ENCODE measurements around the gene NUP62.
A peak's percentile ranks its signal among the peaks of the same experiment; 100 is the strongest.
"Not testable (repeated sequence)": the region's sequence is repeated elsewhere in the genome, so short reads cannot be mapped to it uniquely, and the experiment has no call there.

NUP62 gene

DNA sequence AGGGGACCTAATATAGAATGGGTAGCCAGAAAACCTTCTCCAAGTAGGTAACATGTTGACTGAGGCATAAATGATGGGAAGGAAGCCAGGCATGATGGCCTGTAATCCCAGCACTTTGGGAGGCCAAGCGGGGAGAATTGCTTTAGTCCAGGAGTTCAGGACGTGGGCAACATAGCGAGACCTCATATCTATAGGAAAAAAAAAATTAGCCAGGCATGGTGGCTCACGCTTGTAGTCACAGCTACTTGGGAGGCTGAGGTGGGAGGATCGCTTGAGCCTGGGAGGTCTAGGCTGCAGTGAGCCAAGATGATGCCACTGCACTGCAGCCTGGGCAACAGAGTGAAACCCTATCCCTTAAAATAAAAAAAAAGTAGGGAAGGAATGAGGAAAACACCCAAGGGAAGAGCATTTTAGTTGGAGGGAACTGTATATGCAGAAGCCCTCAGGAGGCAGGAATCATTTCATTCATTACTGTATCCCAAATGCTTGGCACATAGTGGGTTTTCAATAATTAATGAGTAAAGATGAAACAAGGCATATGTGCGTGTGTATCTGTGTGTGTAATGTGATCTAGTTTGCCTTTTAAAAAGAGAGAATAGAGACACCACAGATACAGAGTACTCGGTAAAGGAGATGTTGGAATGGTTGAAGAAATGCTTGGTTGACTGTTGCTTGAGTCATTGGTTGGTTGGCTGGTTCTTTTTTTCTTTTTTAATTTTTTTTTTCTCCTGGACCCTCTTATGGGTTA, 2.2 kb upstream of the NUP62 start:
- no peak for DNase-seq
- in situ Hi-C loops (cut with HindIII; ENCODE audit: low pct_ligation_motif_present, low pct_unique_long_range_greater_than_20kb, low sequenced_read_pairs) = no loop called here

DNA sequence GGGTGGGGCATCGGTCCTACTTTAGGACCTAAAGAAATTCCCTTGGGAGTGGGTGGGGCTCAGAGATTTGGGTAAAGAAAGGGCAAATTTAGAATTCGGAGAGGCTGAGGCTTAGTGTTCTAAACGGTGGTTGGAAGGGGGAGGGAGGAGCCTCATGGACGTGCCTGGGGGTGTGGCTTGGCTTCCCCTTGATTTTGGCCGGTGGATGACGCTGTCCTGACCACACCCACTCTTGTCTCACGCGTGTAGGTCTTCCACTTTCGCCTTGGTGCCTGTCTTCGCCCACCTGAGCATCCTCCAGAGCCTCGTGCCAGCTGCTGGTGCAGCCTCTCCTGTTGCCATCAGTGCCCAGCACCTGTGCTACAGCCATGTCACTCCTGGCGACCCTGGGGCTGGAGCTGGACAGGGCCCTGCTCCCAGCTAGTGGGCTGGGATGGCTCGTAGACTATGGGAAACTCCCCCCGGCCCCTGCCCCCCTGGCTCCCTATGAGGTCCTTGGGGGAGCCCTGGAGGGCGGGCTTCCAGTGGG, 1.2 kb upstream of the NUP62 start:
- no peak for DNase-seq
- in situ Hi-C loops (cut with HindIII; ENCODE audit: low pct_ligation_motif_present, low pct_unique_long_range_greater_than_20kb, low sequenced_read_pairs) = no loop called here

DNA sequence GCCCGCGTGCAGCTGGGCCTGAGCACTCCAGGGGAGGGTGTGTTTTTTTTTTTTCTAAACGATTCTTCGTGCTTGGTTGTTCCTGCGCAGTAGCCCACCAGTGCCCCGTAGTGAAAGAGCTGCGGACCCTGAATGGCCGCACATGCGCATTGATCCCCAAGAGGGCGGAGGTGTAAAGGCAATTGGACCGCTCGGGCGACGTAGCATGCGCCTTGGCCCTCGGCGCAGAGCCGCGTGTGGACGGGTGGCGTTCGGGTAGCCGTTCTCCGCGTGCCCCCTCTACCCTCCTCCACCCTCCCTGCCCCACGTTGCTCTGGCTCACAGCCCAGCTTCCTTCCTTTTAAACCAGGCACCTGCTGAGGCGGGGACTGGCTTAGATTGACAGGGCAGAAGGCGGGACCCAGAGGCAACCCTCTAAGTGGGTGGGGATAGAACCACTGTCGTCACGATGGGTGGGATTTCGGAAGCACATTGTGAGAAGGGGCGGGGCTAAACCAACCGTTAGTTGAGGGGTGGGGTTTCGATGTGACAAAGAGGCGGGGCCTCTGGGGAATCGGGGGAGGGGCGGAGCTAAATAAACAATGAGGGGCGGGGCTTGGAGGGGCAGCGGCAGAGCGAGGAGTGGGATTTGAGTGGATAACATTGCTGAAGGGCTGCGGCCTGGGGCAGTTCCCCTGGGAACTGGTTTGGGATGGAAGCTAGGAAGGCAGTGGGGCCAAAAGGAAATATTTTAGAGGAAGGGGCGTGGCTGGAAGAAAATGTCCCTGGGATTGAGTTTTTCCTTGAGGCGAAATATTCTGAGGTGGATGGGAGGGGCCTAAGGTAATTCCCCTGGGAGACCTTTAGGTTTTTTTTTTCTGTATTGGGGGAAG, 543 bp upstream of the NUP62 start:
- peak; percentile 91 for DNase-seq
- in situ Hi-C loops (cut with HindIII; ENCODE audit: low pct_ligation_motif_present, low pct_unique_long_range_greater_than_20kb, low sequenced_read_pairs) = no loop called here

DNA sequence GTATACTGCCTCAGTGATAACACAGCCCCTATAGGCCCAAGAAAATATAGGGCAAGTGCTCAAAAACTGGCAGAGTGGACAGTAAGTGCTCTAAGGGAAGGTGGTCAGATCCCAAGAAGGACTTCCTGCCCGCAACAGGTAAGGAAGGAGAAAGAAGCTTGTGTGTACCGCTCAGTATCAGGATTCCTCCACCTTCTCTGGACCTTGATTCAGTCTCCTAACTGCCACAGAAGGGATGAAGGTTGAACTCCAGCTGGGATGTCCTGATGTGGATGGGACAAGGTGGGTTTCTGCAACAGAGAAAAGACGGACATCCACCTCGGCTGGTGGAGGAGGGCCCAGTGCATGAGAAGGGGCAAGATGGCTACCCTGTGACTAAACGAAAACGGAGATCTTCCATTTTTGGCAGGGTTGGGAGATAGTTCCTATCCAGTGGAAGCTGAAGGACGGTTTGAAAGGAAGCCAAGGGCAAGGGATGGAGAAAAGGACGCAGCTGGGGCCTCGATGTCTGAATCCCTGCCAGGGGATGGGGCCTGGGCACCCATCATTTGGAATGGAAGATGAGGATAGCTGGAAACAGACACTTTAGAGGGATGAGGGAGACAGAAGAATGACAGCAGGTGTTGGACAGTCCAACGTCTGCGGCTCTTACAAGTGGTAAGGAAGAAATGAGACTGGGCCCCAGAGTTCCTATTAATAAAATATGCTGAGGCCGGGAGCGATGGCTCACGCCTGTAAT, 1.6 kb downstream of the NUP62 start:
- no peak for DNase-seq
- in situ Hi-C loops (cut with HindIII; ENCODE audit: low pct_ligation_motif_present, low pct_unique_long_range_greater_than_20kb, low sequenced_read_pairs) = no loop called here

DNA sequence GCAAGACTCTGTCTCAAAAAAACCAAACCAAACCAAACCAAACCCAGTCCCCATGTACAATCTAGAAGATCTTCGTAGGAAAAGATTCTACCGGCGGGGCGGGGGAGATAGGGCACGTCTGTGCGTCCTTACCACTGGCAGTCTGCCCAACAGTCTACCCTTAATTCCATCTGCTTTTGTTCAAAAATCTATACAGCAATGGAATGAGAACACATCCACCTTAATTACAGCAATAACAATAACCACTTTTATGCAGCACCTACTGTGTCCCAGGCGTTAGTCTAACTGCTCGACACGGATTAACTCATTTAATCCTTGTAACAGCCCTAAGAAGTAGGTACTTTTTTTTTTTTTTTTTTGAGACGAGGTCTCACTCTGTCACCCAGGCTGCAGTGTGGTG, 2.8 kb downstream of the NUP62 start:
- no peak for DNase-seq
- in situ Hi-C loops (cut with HindIII; ENCODE audit: low pct_ligation_motif_present, low pct_unique_long_range_greater_than_20kb, low sequenced_read_pairs) = no loop called here

DNA sequence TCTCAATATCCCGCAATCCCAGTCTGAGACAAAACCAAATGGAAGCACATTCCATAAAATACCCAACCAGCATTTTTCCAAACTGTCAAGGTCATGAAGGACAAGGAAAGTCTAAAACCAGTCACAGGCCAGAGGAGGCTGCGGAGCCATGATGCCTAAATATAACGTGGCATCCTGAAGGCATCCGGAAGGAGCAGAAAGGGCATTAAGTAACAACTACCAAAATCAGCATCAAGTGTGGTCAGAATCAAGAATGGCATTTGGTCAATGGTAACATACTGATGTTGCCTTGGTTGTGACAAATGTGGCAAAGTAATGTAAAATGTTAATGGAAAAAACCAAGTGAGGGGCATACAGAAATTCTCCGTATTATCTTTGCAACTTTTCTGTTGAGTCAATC, 3.8 kb downstream of the NUP62 start:
- in situ Hi-C loops (cut with HindIII; ENCODE audit: low pct_ligation_motif_present, low pct_unique_long_range_greater_than_20kb, low sequenced_read_pairs) = no loop called here
- no peak for DNase-seq

DNA sequence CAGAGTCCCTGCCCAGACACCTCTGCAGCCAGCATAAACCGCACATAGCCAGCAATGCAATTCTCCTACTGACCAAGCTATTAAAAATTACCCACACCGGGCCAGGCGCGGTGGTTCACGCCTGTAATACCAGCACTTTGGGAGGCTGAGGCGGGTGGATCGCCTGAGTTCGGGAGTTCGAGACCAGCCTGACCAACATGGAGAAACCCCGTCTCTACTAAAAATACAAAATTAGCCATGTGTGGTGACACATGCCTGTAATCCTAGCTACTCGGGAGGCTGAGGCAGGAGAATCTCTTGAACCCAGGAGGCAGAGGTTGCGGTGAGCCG, 4.5 kb downstream of the NUP62 start:
- in situ Hi-C loops (cut with HindIII; ENCODE audit: low pct_ligation_motif_present, low pct_unique_long_range_greater_than_20kb, low sequenced_read_pairs); DNase-seq: not testable (repeated sequence)

DNA sequence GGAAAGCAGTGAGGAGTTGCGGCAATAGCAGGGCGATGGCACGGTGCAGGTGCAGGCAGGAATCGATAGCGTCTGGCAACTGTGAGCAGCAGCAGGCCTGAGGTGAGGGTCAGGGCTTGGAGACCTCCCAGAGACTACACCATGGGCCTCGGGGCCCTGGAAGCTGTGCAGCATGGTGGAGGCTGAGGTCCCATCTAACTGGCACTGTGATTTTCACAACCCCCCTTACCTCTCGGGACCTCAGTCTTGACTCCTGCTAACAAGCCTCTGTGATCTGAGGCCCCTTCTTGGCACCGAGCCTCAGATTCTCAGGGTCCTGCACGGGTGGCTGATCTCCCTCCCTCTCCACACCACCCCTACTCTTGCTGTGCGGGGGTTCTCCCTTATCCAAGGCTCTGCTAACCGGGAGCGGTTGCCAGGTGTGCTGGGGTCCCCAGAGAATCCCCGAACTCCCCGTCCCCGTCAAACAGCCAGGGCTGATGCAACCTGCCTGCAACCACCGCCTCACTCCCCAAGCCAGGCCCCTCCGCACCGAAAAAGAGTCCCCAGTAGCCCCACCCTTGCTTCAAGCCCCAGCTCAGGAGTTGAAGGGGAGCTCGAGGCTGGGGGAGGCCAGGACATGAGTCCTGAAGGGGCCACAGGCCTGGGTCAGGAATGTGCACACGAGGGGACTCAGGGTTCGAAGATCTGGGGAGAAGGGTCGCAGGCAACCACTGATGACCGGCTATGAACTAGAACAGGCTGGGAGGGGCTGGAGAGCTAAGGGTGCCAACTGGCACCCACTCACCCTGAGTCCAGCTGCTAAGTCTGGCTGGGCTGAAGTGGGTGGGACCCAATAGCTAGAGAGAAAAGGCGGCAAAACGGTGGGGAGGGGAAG, 5.1 kb downstream of the NUP62 start:
- in situ Hi-C loops (cut with HindIII; ENCODE audit: low pct_ligation_motif_present, low pct_unique_long_range_greater_than_20kb, low sequenced_read_pairs) = no loop called here
- DNase-seq = no peak

DNA sequence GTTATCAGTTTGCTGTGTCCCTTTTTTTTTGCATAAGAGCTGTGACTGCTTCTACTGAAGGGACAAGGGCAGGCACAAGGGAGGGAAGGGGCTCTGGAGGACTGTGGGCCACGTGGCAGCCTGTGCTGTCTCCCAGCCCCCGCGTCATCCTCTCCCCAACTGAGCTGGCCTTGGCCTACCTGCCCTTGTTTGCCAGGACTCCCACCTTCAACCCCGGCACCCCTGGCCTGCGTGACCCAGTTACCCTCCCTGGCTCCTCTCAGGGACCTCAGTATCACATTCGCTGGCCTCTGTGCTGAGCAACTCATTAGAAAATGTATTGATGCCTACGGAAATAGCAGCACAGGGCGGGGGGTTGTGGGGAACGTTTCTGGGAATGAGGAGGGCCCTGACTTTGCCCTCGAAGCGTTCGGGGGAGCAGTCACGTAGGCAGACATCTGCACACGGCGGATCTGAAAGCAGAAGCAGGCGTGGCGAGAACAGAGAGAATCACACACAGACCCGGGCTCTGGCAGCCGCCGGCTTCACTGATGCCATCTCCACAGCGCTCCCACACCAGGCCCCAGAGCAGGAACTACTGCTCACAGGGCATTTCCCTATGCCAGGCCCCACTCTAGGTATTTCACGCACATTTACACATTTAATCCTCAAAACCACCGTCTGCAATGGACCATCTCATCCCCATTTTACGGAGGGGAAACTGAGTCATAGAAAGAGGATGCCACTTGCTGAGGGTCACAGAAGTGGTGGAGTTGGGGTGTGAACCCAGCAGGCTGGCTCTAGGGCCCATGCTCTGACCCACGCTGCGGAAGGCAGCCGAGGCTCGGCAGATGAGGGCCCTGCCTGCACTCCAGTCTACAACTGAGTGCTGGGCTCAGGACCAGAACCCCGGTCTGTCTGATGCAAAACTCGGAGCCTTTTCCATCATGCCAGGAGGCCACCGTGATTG, 6.0 kb downstream of the NUP62 start:
- in situ Hi-C loops (cut with HindIII; ENCODE audit: low pct_ligation_motif_present, low pct_unique_long_range_greater_than_20kb, low sequenced_read_pairs) = no loop called here
- DNase-seq = no peak

DNA sequence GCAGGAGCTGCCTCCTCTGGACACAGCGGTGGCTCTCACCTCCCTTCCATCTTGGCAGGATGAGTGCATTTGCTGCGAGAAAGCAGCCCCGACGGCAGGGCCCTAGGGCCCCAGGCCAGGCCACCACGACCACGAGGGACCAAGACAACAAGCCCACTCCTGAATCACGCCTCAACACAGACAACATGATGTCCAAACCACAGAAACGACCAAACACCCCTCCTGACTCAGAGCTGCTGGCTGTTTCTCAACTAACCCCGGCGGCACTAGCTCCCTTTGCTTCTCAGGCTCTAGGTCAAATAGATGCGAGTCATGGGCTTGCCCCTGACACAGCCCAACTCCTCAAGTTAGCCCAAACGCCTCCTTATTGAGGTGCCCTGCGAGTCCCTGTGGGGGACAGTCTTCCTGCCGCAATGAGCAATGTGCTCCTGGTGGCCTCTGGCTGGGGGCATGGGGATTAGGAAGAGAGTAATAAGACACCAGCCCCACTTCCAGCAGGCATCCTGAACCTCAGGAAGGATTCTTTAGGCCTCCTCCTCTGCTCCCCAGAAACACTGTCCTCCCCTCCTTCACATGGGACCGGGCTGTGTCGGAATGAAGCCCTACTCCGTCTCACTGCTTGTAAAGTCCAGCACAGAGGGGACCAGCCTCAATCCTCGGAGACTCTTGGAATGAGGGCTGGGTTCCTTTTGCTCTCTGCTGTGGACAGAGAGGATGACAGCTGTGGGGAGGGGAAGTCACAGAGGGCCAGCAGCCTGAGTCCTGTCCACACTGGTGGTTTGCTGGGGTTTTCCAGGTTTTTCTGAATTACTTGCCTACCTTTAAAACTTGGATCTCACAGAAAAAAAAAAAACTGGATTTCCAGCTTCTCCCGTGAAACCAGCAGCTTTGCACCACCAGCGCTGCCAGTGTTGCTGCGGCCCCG, 7.2 kb downstream of the NUP62 start:
- no peak for DNase-seq
- in situ Hi-C loops (cut with HindIII; ENCODE audit: low pct_ligation_motif_present, low pct_unique_long_range_greater_than_20kb, low sequenced_read_pairs) = no loop called here

DNA sequence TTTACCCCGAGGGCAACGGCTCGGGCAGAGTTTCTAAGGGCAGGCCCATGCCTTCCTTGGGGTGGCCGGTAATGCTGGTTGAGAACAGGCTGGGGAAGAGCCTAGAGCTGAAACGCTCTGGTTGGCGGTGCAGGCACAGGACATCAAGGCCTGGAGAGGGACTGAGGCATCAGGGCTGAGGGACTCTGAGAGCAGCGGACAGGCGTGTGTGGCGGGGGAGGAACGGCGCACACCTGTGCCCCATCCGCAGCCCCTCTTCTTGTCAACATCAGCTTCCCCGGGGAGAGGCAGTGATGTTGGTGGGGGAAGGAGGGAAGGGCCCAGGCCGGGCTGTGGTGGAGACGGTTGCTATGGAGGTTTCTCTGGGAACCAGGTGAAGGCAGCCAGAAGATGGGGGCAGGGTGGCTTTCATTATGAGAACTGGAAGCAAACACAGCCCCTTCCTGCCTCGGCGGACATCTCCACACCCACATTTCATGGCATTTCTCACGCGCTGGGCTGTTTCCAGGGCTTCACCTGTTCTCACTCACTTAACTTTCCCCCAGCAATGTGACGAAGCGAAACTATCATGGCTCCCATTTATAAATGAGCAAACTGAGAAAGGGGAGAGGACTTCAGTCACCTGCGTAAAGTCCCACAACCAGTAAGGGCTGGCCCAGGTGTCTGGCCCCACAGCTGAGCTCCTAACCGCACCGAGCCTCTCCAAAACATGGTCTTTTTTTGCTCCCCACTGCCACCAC, 8.5 kb downstream of the NUP62 start:
- in situ Hi-C loops (cut with HindIII; ENCODE audit: low pct_ligation_motif_present, low pct_unique_long_range_greater_than_20kb, low sequenced_read_pairs) = no loop called here
- DNase-seq = no peak

DNA sequence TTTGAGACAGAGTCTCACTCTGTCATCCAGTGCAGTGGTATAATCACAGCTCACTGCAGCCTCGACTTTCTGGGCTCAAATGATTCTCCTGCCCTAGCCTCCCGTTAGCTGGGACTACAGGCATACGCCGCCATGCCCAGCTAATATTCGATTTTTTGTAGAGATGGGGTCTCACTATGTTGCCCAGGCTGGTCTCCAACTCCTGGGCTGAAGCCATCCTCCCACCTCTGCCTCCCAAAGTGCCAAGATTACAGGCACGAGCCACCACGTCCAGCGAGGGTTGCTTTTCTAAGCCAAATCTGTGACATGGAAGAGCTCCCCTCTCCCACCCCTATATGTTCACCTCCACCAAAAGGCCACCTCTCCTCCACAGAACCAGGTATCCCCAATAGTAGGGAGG, 11.2 kb downstream of the NUP62 start:
- DNase-seq = no peak
- in situ Hi-C loops (cut with HindIII; ENCODE audit: low pct_ligation_motif_present, low pct_unique_long_range_greater_than_20kb, low sequenced_read_pairs) = no loop called here

DNA sequence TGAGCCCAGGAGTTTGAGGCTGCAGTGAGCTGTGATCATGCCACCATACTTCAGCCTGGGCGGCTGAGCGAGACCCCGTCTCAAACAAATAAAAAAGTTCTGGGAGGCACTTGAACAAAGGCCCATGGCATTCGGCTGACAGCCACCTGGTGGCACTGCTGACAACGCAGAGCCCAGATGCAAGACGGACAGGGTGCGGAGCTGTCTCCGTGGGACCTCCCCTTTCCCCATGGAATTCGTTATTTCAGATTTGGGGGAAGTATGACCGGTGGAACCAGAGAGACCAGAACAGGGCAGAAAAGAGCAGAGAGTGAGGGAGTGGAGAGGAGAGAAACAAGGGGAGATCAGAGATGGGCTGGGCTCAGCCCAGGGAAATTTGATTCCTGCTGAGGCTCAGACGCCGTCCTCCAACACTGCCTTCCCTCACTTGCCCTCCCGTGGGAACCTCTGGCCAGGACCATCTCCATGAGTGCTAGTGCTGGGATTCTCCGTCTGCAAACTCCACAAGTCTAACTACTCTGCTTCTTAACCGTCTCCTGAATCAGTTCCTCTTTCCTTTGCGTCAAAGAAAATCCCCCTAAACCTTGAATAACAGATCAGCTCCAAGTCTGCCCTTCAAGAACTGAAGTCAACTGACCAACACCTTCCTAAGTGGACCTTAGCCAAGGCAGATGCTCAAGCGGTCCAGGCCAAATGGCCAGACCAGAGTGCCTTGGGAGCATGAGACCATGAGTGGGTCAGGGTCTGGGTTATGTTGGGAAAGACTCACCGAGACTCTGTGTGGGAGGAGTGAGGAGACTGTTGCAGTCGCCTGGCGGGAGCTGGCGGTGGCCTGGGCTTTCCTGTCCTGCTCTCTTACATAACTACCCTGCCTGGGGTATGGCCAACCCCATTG, 12.2 kb downstream of the NUP62 start:
- in situ Hi-C loops (cut with HindIII; ENCODE audit: low pct_ligation_motif_present, low pct_unique_long_range_greater_than_20kb, low sequenced_read_pairs) = no loop called here

DNA sequence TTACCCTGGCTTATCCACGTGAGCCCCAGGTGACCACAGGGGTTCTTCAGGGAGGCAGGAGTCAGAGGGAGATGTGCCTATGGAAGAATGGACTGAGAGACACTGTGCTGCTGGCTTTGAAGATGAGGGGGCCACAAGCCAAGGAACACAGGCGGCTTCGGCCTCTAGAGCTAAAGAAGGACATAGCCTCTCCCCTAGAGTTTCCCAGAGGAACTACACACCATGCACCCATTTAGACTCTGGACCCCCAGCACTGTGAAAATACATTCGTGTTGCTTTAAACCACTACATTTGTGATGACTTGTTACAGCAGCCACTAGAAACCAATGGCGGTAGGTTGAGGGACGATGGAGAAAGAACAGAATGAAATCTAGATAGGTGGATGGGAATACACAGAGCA, 14.0 kb downstream of the NUP62 start:
- in situ Hi-C loops (cut with HindIII; ENCODE audit: low pct_ligation_motif_present, low pct_unique_long_range_greater_than_20kb, low sequenced_read_pairs) = no loop called here
- DNase-seq = no peak

More for the DNA sequence above, 12.2 kb downstream of the NUP62 start:
- DNase-seq = no peak

DNA sequence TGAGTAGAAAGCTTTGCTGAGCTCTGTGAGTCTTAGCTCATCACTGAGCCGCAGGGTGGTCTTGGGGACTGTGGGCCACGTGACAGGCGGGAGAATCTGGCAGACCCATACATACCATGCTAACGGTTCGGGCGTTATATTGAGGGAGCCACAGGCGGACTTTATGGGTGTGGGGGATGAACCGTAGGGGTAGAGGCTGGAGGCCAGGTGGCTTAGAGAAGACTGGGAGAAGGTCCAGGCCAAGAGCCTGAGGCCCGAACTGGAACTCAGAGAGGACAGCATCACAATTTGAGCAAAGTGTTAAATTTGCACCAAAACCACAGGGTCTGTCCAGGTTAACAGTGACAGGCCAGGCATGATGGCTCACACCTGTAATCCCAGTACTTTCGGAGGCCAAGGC, 15.6 kb downstream of the NUP62 start:
- in situ Hi-C loops (cut with HindIII; ENCODE audit: low pct_ligation_motif_present, low pct_unique_long_range_greater_than_20kb, low sequenced_read_pairs) = no loop called here
- DNase-seq = no peak

Data from ACHN (cell line).